ENCODE data around the gene RPS5.

- TF ChIP-seq CTCF (IDR thresholded peaks at IDR 0.05) (no peak), EZH2 (IDR thresholded peaks at IDR 0.05) (no peak)
Measured at GRCh38 chr19:58351990-58352755, 34.9 kb upstream of the RPS5 start.
